Activated T-cell treated with anti-CD3 and anti-CD28 coated beads, Interleukin-2, amount 50 U/mL, for 1 hour (primary cell): Measurements from ENCODE around the gene CD3D.

ENCODE experiments used
- DNase-seq: peaks from one replicate; pipeline ENCODE4 v3.0.0-alpha.2; 2020

The CD3D gene

GRCh38 chr11:118338637-118339061 lies 3.9 kb downstream of the CD3D start:
- DNase-seq = peak; percentile 86

- no peak for DNase-seq
Measured at GRCh38 chr11:118334745-118335144, 7.8 kb downstream of the CD3D start.

GRCh38 chr11:118328745-118329144 lies 13.8 kb downstream of the CD3D start:
- DNase-seq = no peak

GRCh38 chr11:118325283-118325682 lies 17.2 kb downstream of the CD3D start:
- DNase-seq = no peak

- no peak for DNase-seq
Measured at GRCh38 chr11:118322721-118323120, 19.8 kb downstream of the CD3D start.

GRCh38 chr11:118321386-118322082 lies 21.0 kb downstream of the CD3D start:
- DNase-seq = no peak

- no peak for DNase-seq
Measured at GRCh38 chr11:118320515-118320914, 22.0 kb downstream of the CD3D start.

GRCh38 chr11:118319337-118319707 lies 23.2 kb downstream of the CD3D start:
- no peak for DNase-seq

- no peak for DNase-seq
Measured at GRCh38 chr11:118318581-118319336, 23.7 kb downstream of the CD3D start.

GRCh38 chr11:118318124-118318523 lies 24.4 kb downstream of the CD3D start:
- no peak for DNase-seq

- no peak for DNase-seq
Measured at GRCh38 chr11:118314988-118315411, 27.5 kb downstream of the CD3D start.

GRCh38 chr11:118313242-118313641 lies 29.3 kb downstream of the CD3D start:
- no peak for DNase-seq

- DNase-seq = no peak
Measured at GRCh38 chr11:118312328-118312727, 30.2 kb downstream of the CD3D start.

- DNase-seq = no peak
Measured at GRCh38 chr11:118311518-118311917, 31.0 kb downstream of the CD3D start.

GRCh38 chr11:118310781-118311485 lies 31.6 kb downstream of the CD3D start:
- DNase-seq = no peak

- no peak for DNase-seq
Measured at GRCh38 chr11:118310271-118310670, 32.2 kb downstream of the CD3D start.

GRCh38 chr11:118308995-118309528 lies 33.4 kb downstream of the CD3D start:
- DNase-seq = peak; percentile 40

- DNase-seq = peak; percentile 54
Measured at GRCh38 chr11:118306556-118306955, 35.9 kb downstream of the CD3D start.

GRCh38 chr11:118305726-118306125 lies 36.8 kb downstream of the CD3D start:
- peak; percentile 48 for DNase-seq

GRCh38 chr11:118304568-118305248 lies 37.8 kb downstream of the CD3D start, which contains the start of gene CD3E:
Gene CD3E (plus strand): TSS chr11:118304730. CDS start chr11:118304953, 223 bp downstream.
- peak; percentile 75 for DNase-seq

GRCh38 chr11:118304227-118304567 lies 38.3 kb downstream of the CD3D start:
- DNase-seq = no peak

- no peak for DNase-seq
Measured at GRCh38 chr11:118301600-118302195, 40.8 kb downstream of the CD3D start.
